Activated CD8-positive, alpha-beta memory T cell treated with anti-CD3 and anti-CD28 coated beads, Interleukin-2, amount 50 U/mL, for 24 hours (primary cell): ENCODE data around the gene CCDC91.
"Not testable (repeated sequence)": the region's sequence is repeated elsewhere in the genome, so short reads cannot be mapped to it uniquely, and the experiment has no call there.

Experiments
- DNase-seq: peaks from one replicate; pipeline ENCODE4 v3.0.0-alpha.2; 2020; ENCODE audit errors: extremely low read depth

CCDC91 gene

DNA sequence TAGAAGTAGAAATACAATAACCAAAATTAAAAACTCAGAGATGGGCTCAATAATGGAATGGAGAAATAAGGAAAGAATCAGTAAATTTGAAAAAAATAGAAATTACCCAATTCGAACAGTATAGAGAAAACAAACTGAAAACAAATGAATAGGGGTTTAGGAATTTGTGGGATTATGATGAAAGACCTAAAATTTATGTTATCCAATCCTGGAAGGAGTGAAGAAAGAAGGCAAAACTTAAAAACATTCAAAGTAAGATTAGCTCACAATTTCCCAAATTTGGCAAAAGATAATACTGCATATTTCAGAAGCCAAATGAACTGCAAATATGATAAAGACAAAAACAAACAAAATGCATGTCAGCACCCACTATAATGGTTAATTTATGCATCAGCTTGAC is 177.1 kb downstream of the CCDC91 start:
- DNase-seq = no peak

- no peak for DNase-seq
These were observed 177.7 kb downstream of the CCDC91 start for GRCh38 chr12:28367993-28368392.

DNA sequence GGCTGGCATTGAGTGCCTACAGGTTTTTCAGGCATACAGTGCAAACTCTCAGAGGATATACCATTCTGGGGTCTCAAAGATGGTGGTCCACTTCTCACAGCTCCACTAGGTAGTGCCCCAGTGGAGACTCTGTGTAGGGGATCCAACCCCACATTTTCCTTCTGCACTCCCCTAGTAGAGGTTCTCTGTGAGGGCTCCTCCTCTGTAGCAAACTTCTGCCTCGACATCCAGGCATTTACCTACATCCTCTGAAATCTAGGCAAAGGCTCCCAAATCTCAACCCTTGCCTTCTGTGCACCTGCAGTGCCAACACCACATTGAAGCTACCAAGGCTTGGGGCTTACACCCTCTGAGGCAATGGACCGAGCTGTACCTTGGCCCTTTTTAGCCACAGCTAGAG is 179.2 kb downstream of the CCDC91 start:
- DNase-seq = no peak

DNA sequence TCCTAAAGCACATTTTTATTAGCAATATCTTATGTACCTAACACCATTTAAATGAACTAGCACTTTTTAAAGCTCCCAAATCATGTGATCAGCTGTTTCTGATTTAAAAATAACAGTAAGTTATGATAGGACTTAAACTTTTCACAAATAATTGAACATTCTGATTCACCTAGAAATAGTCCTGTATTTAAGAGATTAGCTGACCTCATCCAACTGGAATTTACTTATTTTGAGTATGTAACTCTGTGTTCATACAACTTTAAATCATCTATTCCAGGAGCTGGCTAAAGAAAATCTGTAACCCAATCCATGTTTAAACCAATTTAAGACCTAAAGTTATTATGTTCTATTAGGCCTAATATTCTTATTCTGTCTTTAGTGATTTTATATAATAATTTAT is 184.3 kb downstream of the CCDC91 start:
- DNase-seq = no peak

GRCh38 chr12:28378736-28379135 is 188.5 kb downstream of the CCDC91 start:
- no peak for DNase-seq

- not testable (repeated sequence) for DNase-seq
These were observed 189.5 kb downstream of the CCDC91 start for GRCh38 chr12:28379779-28380178.

GRCh38 chr12:28383368-28383767 is 193.1 kb downstream of the CCDC91 start:
- DNase-seq = no peak

- no peak for DNase-seq
These were observed 198.6 kb downstream of the CCDC91 start for GRCh38 chr12:28388879-28389278.

DNA sequence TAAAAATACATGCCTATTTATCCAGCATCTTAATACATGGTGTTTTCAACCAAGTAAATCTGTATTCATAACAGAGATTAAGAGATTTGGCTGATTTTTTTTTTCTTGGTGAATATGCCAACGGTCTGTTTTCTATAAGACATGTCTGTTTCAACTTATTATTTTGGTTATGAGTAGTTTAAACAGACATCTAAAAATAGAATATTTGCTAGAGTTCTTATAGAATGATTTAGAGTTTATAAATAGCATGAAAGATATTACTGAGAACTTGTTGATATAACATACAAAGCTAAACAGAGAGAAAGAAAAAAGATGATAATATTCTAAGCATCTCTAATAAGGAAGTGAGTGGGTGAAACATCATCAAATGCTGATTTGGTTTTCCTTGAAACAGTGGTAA is 199.9 kb downstream of the CCDC91 start:
- no peak for DNase-seq

GRCh38 chr12:28390761-28391385 is 200.6 kb downstream of the CCDC91 start:
- no peak for DNase-seq

- DNase-seq = no peak
These were observed 219.6 kb downstream of the CCDC91 start for GRCh38 chr12:28409892-28410291.

- no peak for DNase-seq
These were observed 223.3 kb downstream of the CCDC91 start for GRCh38 chr12:28413460-28414109.

DNA sequence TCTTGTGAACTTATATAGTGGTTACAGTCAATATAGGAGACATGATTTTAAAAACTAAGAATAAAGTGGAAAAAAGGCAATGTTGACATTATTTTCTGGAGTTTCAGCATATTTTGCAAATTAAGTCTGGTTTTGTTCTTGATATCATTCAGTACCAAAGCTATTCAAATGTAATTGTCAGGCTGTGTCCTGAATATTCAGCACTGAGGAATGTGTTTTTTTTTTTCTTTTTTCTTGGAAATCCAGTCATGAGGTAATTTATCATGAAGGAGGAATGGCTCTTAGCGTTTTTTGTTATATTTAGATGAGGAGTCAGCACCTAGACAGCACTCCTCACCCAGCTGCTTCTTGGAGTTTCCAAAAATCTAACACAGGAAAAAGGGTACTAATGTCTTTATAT is 225.5 kb downstream of the CCDC91 start:
- DNase-seq = no peak

DNA sequence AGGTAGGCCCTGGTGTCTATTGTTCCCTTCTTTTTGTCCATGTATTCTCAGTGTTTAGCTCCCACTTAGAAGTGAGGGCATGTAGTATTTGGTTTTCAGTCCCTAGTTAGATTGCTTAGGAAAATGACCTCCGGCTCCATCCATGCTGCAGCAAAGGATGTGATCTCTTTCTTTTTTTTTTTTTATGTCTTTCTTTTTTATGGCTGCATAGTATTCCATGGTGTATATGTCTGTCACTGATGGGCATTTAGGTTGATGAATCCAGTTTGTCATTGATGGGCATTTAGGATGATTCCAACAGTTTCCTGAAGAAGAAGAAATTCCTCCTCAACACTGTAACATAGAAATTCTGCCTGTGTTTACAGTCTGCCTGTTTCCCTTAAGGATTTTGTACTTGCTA is 231.1 kb downstream of the CCDC91 start:
- no peak for DNase-seq

- no peak for DNase-seq
These were observed 234.7 kb downstream of the CCDC91 start for GRCh38 chr12:28424965-28425364.

DNA sequence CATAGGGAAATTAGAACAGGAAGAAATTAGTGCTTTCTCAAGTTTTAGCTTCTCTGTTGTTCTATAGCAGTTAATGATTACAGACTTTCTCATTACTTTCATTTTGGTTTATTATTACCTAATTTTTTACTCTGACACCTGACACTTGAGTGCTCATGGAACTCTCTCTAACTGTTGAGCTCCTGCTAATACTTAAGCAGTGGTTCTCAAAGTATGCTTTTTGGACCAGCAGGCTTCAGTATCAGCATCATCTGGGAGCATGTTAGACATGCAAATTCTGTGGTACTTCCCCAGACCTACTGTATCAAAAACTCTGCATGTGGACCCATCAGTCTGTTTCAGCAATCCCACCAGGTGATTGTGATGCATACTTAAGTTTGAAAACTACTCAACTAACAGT is 235.3 kb downstream of the CCDC91 start:
- no peak for DNase-seq

GRCh38 chr12:28427046-28427445 is 236.8 kb downstream of the CCDC91 start:
- DNase-seq = no peak

GRCh38 chr12:28440081-28440608 is 249.9 kb downstream of the CCDC91 start:
- DNase-seq = no peak

- no peak for DNase-seq
These were observed 251.8 kb downstream of the CCDC91 start for GRCh38 chr12:28442101-28442500.

- DNase-seq = no peak
These were observed 253.1 kb downstream of the CCDC91 start for GRCh38 chr12:28443337-28443736.

DNA sequence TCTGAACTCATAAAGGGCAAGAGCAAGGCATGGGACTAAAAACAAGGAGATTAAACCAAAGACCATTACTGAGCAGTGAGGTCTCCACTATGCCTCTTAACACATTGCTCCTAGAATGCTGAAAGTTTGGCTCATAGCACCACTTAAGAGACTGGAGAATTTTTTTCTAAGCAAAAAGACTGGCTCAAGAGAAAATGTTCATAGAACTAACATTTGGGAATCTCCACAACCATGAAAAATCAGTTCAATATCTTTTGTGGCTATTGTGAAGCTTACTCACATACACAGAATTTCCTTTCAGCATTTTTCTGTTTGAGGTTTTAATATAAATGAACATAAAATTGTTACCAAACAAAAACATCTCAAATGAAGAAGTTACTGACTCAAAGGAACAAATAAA is 255.8 kb downstream of the CCDC91 start:
- no peak for DNase-seq

DNA sequence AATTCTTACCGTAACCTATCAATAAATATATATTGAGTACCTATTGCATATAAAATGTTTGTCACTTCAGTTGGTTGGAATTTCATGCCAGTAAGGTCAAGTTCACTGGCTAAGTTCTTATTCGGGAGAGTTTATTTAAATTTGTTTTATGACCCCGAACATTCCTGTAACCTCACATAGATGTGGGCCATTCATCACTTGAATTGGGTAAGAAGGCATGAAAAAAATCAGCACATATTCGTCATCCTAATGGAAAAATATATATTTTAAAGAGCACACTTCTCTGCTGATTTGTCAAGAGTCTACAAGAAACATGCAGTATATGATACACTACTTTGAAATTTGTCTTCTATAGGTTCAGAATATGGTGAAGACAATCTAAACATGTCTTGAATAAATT is 263.4 kb downstream of the CCDC91 start:
- no peak for DNase-seq

DNA sequence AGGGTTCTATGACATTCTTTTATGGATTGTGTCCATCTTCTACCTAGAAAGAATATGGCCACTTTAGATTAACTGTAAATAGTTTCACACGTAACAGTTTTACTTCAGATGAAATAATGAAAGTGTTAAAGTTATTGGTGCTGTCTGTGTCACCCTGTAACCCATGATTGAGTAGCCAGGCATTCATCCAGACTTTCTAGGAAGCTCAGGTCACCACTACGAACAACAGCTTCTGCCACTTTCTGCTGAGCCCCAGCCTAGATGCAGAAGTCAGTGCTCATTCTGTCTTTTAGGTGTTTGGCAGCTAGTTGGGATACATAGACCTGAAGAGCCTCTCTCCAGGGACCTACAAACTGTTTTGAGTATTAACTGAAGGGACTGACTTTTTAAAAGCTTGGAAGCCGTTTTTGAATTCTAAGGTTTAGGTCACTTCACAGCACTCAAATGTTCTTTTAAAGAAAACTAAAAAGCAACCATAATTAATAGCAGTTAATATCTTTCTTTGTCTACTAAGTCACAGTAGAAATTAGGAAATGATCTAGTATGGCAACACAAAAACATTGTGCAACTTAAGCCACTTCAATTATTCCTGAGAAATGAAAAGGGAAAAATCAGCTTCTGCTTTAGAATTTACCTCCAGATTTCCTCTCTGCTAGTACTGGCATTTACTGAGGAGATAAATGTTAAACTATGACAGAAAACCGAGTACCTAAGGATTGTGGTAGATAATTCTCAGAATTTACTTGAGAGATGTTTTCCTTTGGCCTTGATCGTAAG is 266.9 kb downstream of the CCDC91 start:
- no peak for DNase-seq
